ENCODE data around the gene KCNS1.

KCNS1 gene

DNA sequence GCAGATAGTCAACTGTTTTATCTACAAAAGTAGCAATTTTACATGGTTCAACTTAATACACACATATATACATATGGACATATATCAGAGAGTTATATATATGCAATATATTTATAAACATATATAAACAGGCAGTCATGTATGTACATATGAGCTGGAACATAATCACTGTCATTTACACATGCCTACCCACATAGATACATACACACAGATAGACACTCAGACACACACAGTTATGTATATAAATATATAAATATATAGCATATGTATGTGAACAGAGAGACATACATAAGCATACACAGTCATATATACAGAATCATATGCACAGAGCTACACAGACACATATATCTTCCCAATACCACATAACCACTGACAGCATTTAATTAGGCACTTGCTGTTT, 11.8 kb upstream of the KCNS1 start:
- no peaks in the 10 kb centered on the region for H3K4me1 ChIP-seq (ENCODE audit: insufficient read depth, low read length, severe bottlenecking)
- H3K4me3 ChIP-seq (ENCODE audit: low read depth, low read length, poor library complexity, severe bottlenecking) = no peak overlapping the region
- no peak for TF ChIP-seq EZH2 (IDR thresholded peaks at IDR 0.05; ENCODE audit: borderline replicate concordance, low read length)
- TF ChIP-seq, protein P1, sequence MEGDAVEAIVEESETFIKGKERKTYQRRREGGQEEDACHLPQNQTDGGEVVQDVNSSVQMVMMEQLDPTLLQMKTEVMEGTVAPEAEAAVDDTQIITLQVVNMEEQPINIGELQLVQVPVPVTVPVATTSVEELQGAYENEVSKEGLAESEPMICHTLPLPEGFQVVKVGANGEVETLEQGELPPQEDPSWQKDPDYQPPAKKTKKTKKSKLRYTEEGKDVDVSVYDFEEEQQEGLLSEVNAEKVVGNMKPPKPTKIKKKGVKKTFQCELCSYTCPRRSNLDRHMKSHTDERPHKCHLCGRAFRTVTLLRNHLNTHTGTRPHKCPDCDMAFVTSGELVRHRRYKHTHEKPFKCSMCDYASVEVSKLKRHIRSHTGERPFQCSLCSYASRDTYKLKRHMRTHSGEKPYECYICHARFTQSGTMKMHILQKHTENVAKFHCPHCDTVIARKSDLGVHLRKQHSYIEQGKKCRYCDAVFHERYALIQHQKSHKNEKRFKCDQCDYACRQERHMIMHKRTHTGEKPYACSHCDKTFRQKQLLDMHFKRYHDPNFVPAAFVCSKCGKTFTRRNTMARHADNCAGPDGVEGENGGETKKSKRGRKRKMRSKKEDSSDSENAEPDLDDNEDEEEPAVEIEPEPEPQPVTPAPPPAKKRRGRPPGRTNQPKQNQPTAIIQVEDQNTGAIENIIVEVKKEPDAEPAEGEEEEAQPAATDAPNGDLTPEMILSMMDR (IDR thresholded peaks at IDR 0.05; ENCODE audit: low read length) = no peak

DNA sequence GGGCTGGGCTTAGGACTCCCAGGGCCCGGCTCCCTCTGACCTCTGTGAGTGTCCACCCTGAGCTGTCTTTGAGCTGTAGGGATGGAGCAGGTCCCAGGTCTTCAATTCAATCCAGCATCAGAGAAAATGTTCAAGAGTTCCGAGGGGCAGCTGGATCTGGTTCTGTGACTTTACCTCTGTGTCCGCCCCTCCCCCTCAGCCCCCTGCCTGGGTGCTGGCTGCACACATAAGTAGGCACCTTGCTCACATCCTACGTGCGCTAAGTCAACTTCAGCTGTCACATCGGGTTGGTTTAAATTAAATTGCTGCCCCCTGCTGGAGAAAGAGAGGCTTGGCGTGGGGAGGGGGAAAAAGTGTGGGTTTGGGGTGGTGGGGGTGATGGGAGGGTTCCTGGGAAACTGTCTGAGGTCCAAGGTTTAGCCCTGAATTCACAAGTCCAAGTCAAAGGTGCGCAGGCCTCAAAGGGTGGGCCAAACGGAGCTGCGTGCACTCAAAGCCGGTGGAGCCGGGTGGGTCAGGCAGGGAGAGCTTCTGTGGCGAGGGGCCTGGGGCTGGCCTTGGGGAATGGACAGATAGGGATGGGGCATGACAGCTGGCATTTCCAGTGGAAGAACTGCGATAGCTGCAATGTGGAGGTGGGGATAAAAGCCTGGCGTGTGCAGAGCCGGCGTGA, 11.0 kb upstream of the KCNS1 start:
- H3K79me2 ChIP-seq (ENCODE audit: insufficient read depth, low read length) = no peaks in the 10 kb centered on the region
- H3K9ac ChIP-seq (ENCODE audit: low read length) = no peak overlapping the region
- H3K9me2 ChIP-seq (ENCODE audit: low read depth, low read length) = no peaks in the 10 kb centered on the region
- H3K4me2 ChIP-seq (ENCODE audit: low read length) = no peak overlapping the region
- H3K27ac ChIP-seq (ENCODE audit: low read depth, low read length, poor library complexity, severe bottlenecking) = no peak overlapping the region
- TF ChIP-seq, protein P1 (IDR thresholded peaks at IDR 0.05; ENCODE audit: low read length) = peak; percentile 83
- TF ChIP-seq EZH2 (IDR thresholded peaks at IDR 0.05; ENCODE audit: borderline replicate concordance, low read length) = no peak
- no peaks in the 10 kb centered on the region for H3K27me3 ChIP-seq (ENCODE audit: insufficient read depth, low read length)
- no peaks in the 10 kb centered on the region for H4K20me1 ChIP-seq (ENCODE audit: insufficient read depth, low read length)
- H3K4me3 ChIP-seq (ENCODE audit: low read depth, low read length, poor library complexity, severe bottlenecking) = no peak overlapping the region
- no peaks in the 10 kb centered on the region for H3K36me3 ChIP-seq (ENCODE audit: insufficient read depth, low read length)
- H2AFZ ChIP-seq (ENCODE audit: low read length) = no peak overlapping the region
- H3K9me3 ChIP-seq (ENCODE audit: low read length) = no peaks in the 10 kb centered on the region
- H3F3A ChIP-seq (ENCODE audit: insufficient read depth, low read length) = no peaks in the 10 kb centered on the region
- no peaks in the 10 kb centered on the region for H3K4me1 ChIP-seq (ENCODE audit: insufficient read depth, low read length, severe bottlenecking)

More for the DNA sequence above, 11.8 kb upstream of the KCNS1 start:
- Histone ChIP-seq H3K36me3 (ENCODE audit: insufficient read depth, low read length) (no peaks in the 10 kb centered on the region), H4K20me1 (ENCODE audit: insufficient read depth, low read length) (no peaks in the 10 kb centered on the region), H3K79me2 (ENCODE audit: insufficient read depth, low read length) (no peaks in the 10 kb centered on the region), H2AFZ (ENCODE audit: low read length) (no peak overlapping the region), H3F3A (ENCODE audit: insufficient read depth, low read length) (no peaks in the 10 kb centered on the region), H3K9me2 (ENCODE audit: low read depth, low read length) (no peaks in the 10 kb centered on the region), H3K27ac (ENCODE audit: low read depth, low read length, poor library complexity, severe bottlenecking) (no peak overlapping the region), H3K4me2 (ENCODE audit: low read length) (no peak overlapping the region), H3K9ac (ENCODE audit: low read length) (no peak overlapping the region), H3K9me3 (ENCODE audit: low read length) (no peaks in the 10 kb centered on the region), H3K27me3 (ENCODE audit: insufficient read depth, low read length) (no peaks in the 10 kb centered on the region)

DNA sequence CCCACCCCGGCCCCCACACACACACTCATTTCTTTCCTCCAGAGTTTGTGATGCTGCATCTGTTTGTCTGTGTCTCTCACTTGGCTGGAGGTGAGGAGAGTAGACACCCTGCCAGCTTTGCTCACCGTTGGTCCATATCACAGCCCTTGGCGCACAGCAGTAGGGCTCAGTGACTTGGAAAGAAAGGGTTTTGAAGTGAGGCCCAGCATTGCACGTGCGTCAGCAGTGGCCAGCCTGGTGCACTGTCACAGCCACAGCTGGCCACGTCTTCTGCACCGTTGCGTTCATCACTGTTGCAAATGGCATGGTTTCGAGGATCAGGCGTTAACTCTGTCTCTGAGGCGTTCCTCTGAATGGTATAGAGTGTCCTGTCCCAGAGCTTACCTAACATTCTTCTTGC, 10.4 kb upstream of the KCNS1 start:
- no peak overlapping the region for H3K4me2 ChIP-seq (ENCODE audit: low read length)
- H3K27me3 ChIP-seq (ENCODE audit: insufficient read depth, low read length) = no peaks in the 10 kb centered on the region
- H3K9ac ChIP-seq (ENCODE audit: low read length) = no peak overlapping the region
- TF ChIP-seq, protein P1 (IDR thresholded peaks at IDR 0.05; ENCODE audit: low read length) = no peak
- TF ChIP-seq EZH2 (IDR thresholded peaks at IDR 0.05; ENCODE audit: borderline replicate concordance, low read length) = no peak
- no peaks in the 10 kb centered on the region for H3K4me1 ChIP-seq (ENCODE audit: insufficient read depth, low read length, severe bottlenecking)
- no peaks in the 10 kb centered on the region for H3K36me3 ChIP-seq (ENCODE audit: insufficient read depth, low read length)
- no peak overlapping the region for H3K27ac ChIP-seq (ENCODE audit: low read depth, low read length, poor library complexity, severe bottlenecking)
- H2AFZ ChIP-seq (ENCODE audit: low read length) = no peak overlapping the region
- H3F3A ChIP-seq (ENCODE audit: insufficient read depth, low read length) = no peaks in the 10 kb centered on the region
- no peaks in the 10 kb centered on the region for H3K9me2 ChIP-seq (ENCODE audit: low read depth, low read length)
- no peaks in the 10 kb centered on the region for H4K20me1 ChIP-seq (ENCODE audit: insufficient read depth, low read length)
- H3K79me2 ChIP-seq (ENCODE audit: insufficient read depth, low read length) = no peaks in the 10 kb centered on the region
- no peaks in the 10 kb centered on the region for H3K9me3 ChIP-seq (ENCODE audit: low read length)
- H3K4me3 ChIP-seq (ENCODE audit: low read depth, low read length, poor library complexity, severe bottlenecking) = no peak overlapping the region

Measured in OCI-LY1 (cell line).